K562 (cell line): ENCODE measurements around the gene CD52. TPM values are rescaled to one million over a fixed set of nuclear protein-coding genes. Genes with fewer than 3 reads are reported as not detected.

ENCODE experiments used
- ATAC-seq: fragments of 200-7000 bp; cut with Tn5 transposase; 3 replicates; pipeline ENCODE4 v1.9.1; 2020; ENCODE audit warnings: moderate library complexity
- BruUV-seq: library from RNA; stranded (reverse); fragments of 400-500 nt; replicated peaks from 2 replicates; lab custom pipeline; 2021; lab: Mats Ljungman, UMichigan
- CTCF ChIA-PET: fragments of 300-600 bp; formaldehyde crosslinking; extraction: SDS; loops from one replicate; lab custom pipeline; 2021; ENCODE audit warnings: low intra/inter-chr PET ratio; lab: Yijun Ruan, JAX
- POLR2A ChIA-PET: fragments of 300-600, 350-650 bp; sonication (Branson Sonifier 250); formaldehyde crosslinking; extraction: SDS; loops from one replicate; lab custom pipeline; 2021; ENCODE audit warnings: antibody characterized with exemption, inconsistent platforms; lab: Yijun Ruan, JAX
- DNase-seq, 4 experiments: peaks; one replicate each; pipeline versions ENCODE4 v3.0.0 to v3.0.0-alpha.2; 2011 to 2018; ENCODE audit warnings: low spot score in 3 of 4, mixed read lengths in 3 of 4; ENCODE audit errors: extremely low read depth in 1 of 4
- FAIRE-seq: peaks from 2 replicates; lab custom pipeline; 2011; peaks lifted over from hg19 to GRCh38; lab: Jason Lieb, UNC
- H2AFZ ChIP-seq: 2 replicates; pipeline ENCODE4 v1.6.0; 2011; ENCODE audit warnings: low read depth, low read length, control low read depth, inconsistent platforms
- H3K27ac ChIP-seq: fragments of 200-600 bp; 3 replicates; pipeline ENCODE4 v1.8.0; 2011; ENCODE audit warnings: low read depth, mild to moderate bottlenecking, control low read depth, inconsistent platforms, low read length, moderate library complexity, mixed read lengths; ENCODE audit errors: extremely low read depth
- H3K27me3 ChIP-seq, 2 experiments: fragments of 300-600 bp in 1 of 2; 2 replicates in 1 of 2; 3 replicates in 1 of 2; pipeline versions ENCODE4 v1.6.0 to v1.8.0; 2011; ENCODE audit warnings: inconsistent platforms in 2 of 2, low read length in 2 of 2, mild to moderate bottlenecking in 1 of 2, mixed read lengths in 1 of 2, moderate library complexity in 1 of 2; ENCODE audit not compliant: control insufficient read depth in 2 of 2, insufficient read depth in 2 of 2
- H3K36me3 ChIP-seq: fragments of 300-600 bp; 3 replicates; pipeline ENCODE4 v1.8.0; 2011; ENCODE audit warnings: mild to moderate bottlenecking, low read length, inconsistent platforms; ENCODE audit not compliant: control insufficient read depth, insufficient read depth
- H3K4me1 ChIP-seq, 2 experiments: fragments of 200-600 bp in 1 of 2; replicated peaks in 1 of 2; 2 replicates in 1 of 2; 3 replicates in 1 of 2; pipeline versions ENCODE4 v1.5.1 to v1.8.0; 2011; ENCODE audit warnings: inconsistent platforms in 2 of 2, low read length in 2 of 2, mild to moderate bottlenecking in 1 of 2, mixed read lengths in 1 of 2, moderate library complexity in 1 of 2; ENCODE audit not compliant: control insufficient read depth in 2 of 2, insufficient read depth in 2 of 2
- H3K4me2 ChIP-seq: 2 replicates; pipeline ENCODE4 v1.6.1; 2011; ENCODE audit warnings: low read length, control low read depth, inconsistent platforms, mixed read lengths; ENCODE audit not compliant: insufficient read depth
- H3K4me3 ChIP-seq: fragments of 200-600 bp; sonication (generic), shearing (Covaris generic); 2 replicates; pipeline ENCODE4 v1.5.1; 2016; ENCODE audit warnings: control low read depth, inconsistent platforms
- H3K79me2 ChIP-seq: fragments of 200-600 bp; 3 replicates; pipeline ENCODE4 v1.8.0; 2011; ENCODE audit warnings: low read length, inconsistent platforms; ENCODE audit not compliant: control insufficient read depth, insufficient read depth
- H3K9ac ChIP-seq, 2 experiments: 2 replicates each; pipeline versions ENCODE4 v1.6.0 to v1.6.1; 2011; ENCODE audit warnings: low read depth in 2 of 2, low read length in 2 of 2, control low read depth in 1 of 2, inconsistent platforms in 1 of 2, mild to moderate bottlenecking in 1 of 2, mixed read lengths in 1 of 2; ENCODE audit not compliant: insufficient read depth in 1 of 2
- H3K9me1 ChIP-seq: one replicate; pipeline ENCODE4 v1.6.0; 2011; ENCODE audit warnings: inconsistent platforms, mild to moderate bottlenecking, low read length, moderate library complexity; ENCODE audit not compliant: control insufficient read depth, insufficient read depth
- H3K9me3 ChIP-seq: replicated peaks from 2 replicates; pipeline ENCODE4 v1.5.1; 2011; ENCODE audit warnings: low read depth, low read length, inconsistent platforms; ENCODE audit not compliant: control insufficient read depth, insufficient read depth
- H4K20me1 ChIP-seq: replicated peaks from 2 replicates; pipeline ENCODE4 v1.6.1; 2011; ENCODE audit warnings: low read length, inconsistent platforms, mixed read lengths; ENCODE audit not compliant: control insufficient read depth, insufficient read depth
- ATF6 ChIP-seq: sonication (generic); formaldehyde crosslinking; IDR thresholded peaks from 2 replicates; pipeline ENCODE4 v1.4.0; 2020; ENCODE audit warnings: mild to moderate bottlenecking, missing genetic modification reagents
- ZKSCAN1 ChIP-seq: fragments of 150-350 bp; IDR thresholded peaks from 2 replicates; pipeline ENCODE4 v1.6.1; 2016; ENCODE audit warnings: low read depth, low read length
- WGBS: fragments of 100-300 bp; shearing (Covaris generic); methylation state at CpG from one replicate; pipeline ENCODE4 v1.1.6; 2016; ENCODE audit warnings: low coverage, mixed read lengths; ENCODE audit not compliant: insufficient coverage; ENCODE audit errors: missing lambda C conversion rate; 5-methylcytosine and 5-hydroxymethylcytosine counted together
- in situ Hi-C: fragments of 300-500 bp; cut with MboI; formaldehyde crosslinking; loops from 4 replicates; pipeline ENCODE4 v1.15.0; 2018; ENCODE audit warnings: inconsistent platforms, mixed read lengths
- intact Hi-C: fragments of 100-400 bp; cut with micrococcal nuclease; formaldehyde crosslinking; loops from 2 replicates; pipeline ENCODE4 v1.14.2; 2022
- polyA plus RNA-seq, 8 experiments: library from polyadenylated mRNA; depleted of rRNA in 4 of 8; stranded (reverse) in 5 of 8; unstranded in 3 of 8; fragments of >200 nt; fragmentation: Nextera tagmentation in 2 of 8; fragmentation: Illumina TruSeq in 1 of 8; extraction: Ambion mirVana in 2 of 8; extraction: Trizol in 1 of 8; gene quantifications; 2 replicates each; pipeline versions ENCODE4 v1.2.1 to v1.2.3, GENCODE V29; 2011 to 2014; ENCODE audit warnings: inconsistent platforms in 1 of 8, missing spikeins in 1 of 8
- total RNA-seq, 7 experiments: library from RNA; depleted of rRNA in 6 of 7; stranded (reverse); fragments of >200 nt in 6 of 7; fragmentation: Illumina TruSeq in 2 of 7; extraction: Trizol in 2 of 7; gene quantifications; 2 replicates each; pipeline versions ENCODE4 v1.2.1 to v1.2.3, GENCODE V29; 2011 to 2021; ENCODE audit warnings: low replicate concordance in 1 of 7

Gene CD52
- total and polyA plus RNA-seq, 9 of the 15 experiments (the other 6 are each of a cell fraction or from before 2014, with no cell fraction given), result 34.9 to 488 (median 173) TPM

- H3K9me3 ChIP-seq, result no peaks in the 10 kb centered on the region
- ChIA-PET POLR2A (interaction anchor here (0.6 to 2.3 kb wide), 3 partner anchors 9 to 36 kb away, joined by 3 to 8 read pairs (median 4); no protein-coding TSS in a partner anchor), CTCF (interaction anchor here (0.7 to 4.4 kb wide), 2 partner anchors 16 to 37 kb away, joined by 3 to 29 read pairs; no protein-coding TSS in a partner anchor)
- H3K4me2 ChIP-seq, result no peak overlapping the region
- TF ChIP-seq ZKSCAN1 (peak; percentile 88), ATF6 (CRISPR knock-in tag) (no peak)
- H3K4me3 ChIP-seq, result no peak overlapping the region
- ATAC-seq (no peak), FAIRE-seq (no peak), DNase-seq (no peak)
- H3K9ac ChIP-seq, result no peak overlapping the region
- H3K79me2 ChIP-seq, result peaks cover 2% of the 10 kb centered on the region; the same call in 1 of the 3 replicates
- no peak overlapping the region for H3K27ac ChIP-seq
- H4K20me1 ChIP-seq, result no peaks in the 10 kb centered on the region
- in situ Hi-C loops (loop anchor here (5.0 kb wide), 1 partner anchor 36 kb away; no protein-coding TSS in a partner anchor), intact Hi-C loops (loop anchor here (5.0 kb wide), 1 partner anchor 211 kb away; the partner anchor contains the start of gene PDIK1L)
- H3K9me1 ChIP-seq, result no peaks in the 10 kb centered on the region
- no TSS peak for BruUV-seq
- peaks cover 19% of the 10 kb centered on the region; the same call in 2 of the 3 replicates for H3K36me3 ChIP-seq
- no peaks in the 10 kb centered on the region for H3K27me3 ChIP-seq
- 83% methylated on average over 2 of the region's 2 CpGs for WGBS
- H2AFZ ChIP-seq, result no peak overlapping the region
- peaks cover 20 to 37% of the 10 kb centered on the region in 2 experiments; a peak in 4 of 5 replicates for H3K4me1 ChIP-seq
Measured at GRCh38 chr1:26323382-26323781, 5.6 kb downstream of the CD52 start.
